ENCODE results near the gene SBNO2. TPM values are rescaled to one million over a fixed set of nuclear protein-coding genes. Genes with fewer than 3 reads are reported as not detected.
"Not testable (repeated sequence)": the region's sequence is repeated elsewhere in the genome, so short reads cannot be mapped to it uniquely, and the experiment has no call there.

The SBNO2 gene
- total RNA-seq, 1 experiment from 2014 or later, result 46.3 TPM

GRCh38 chr19:1210227-1210538, 36.1 kb upstream of the SBNO2 start:
- Mint-ChIP-seq H3K27ac (peak overlapping the region in 2 of 3 experiments; percentile 70 to 76; a peak in 3 of 7 replicates), H3K4me1 (peaks cover 31 to 39% of the 10 kb centered on the region in 2 experiments), H3K36me3 (ENCODE audit: insufficient read depth in 1 of 3, low read depth in 3 of 3) (peaks cover 8 to 29% (median 27%) of the 10 kb centered on the region in 3 experiments), H3K9me3 (no peaks in the 10 kb centered on the region), H3K27me3 (ENCODE audit: low read depth) (no peaks in the 10 kb centered on the region), H3K4me3 (no peak overlapping the region)
- Histone ChIP-seq H4K91ac (ENCODE audit: insufficient read length, low read depth, low read length) (no peak overlapping the region), H2AFZ (ENCODE audit: low read length) (no peak overlapping the region), H3K9me3 (ENCODE audit: control insufficient read depth, low read depth, low read length) (no peaks in the 10 kb centered on the region), H3K79me2 (ENCODE audit: insufficient read depth, low read length) (peaks cover 44% of the 10 kb centered on the region; the same call in 1 of the 2 replicates), H2AK5ac (ENCODE audit: insufficient read length, low read length) (no peak overlapping the region), H4K8ac (replicated peaks; ENCODE audit: insufficient read length, low read depth, low read length) (no peak overlapping the region), H2BK5ac (ENCODE audit: insufficient read length, low read length) (no peak overlapping the region), H3K23ac (ENCODE audit: insufficient read length, low read depth, low read length) (no peak overlapping the region), H3K56ac (ENCODE audit: insufficient read length, low read depth, low read length) (no peak overlapping the region), H3K9ac (ENCODE audit: extremely low read depth, insufficient read length, low read length) (no peak overlapping the region), H2BK20ac (ENCODE audit: low read depth, low read length, poor library complexity, severe bottlenecking) (no peak overlapping the region), H3K4me2 (ENCODE audit: insufficient read depth, insufficient read length, low read length) (no peak overlapping the region), H3T11ph (ENCODE audit: low read length) (no peak overlapping the region), H3K79me1 (ENCODE audit: insufficient read depth, low read depth, low read length, poor library complexity, severe bottlenecking) (peaks cover 14% of the 10 kb centered on the region), H3K4ac (ENCODE audit: low read depth, low read length) (no peak overlapping the region), H4K5ac (ENCODE audit: insufficient read length, low read depth, low read length) (no peak overlapping the region), H2BK15ac (ENCODE audit: low read depth, low read length) (no peak overlapping the region), H3K14ac (ENCODE audit: insufficient read depth, low read length) (no peak overlapping the region), H3K27me3 (ENCODE audit: insufficient read depth, low read length) (no peaks in the 10 kb centered on the region), H3K18ac (ENCODE audit: insufficient read length, low read depth, low read length) (no peak overlapping the region), H3K4me1 (ENCODE audit: insufficient read depth, low read length) (no peaks in the 10 kb centered on the region), H3K23me2 (ENCODE audit: insufficient read length, low read depth, low read length, poor library complexity, severe bottlenecking) (peaks cover 14% of the 10 kb centered on the region), H2BK12ac (ENCODE audit: insufficient read length, low read depth, low read length) (no peak overlapping the region), H2BK120ac (ENCODE audit: low read depth, low read length, poor library complexity, severe bottlenecking) (no peak overlapping the region), H4K20me1 (ENCODE audit: control insufficient read depth, insufficient read depth, insufficient read length) (peaks cover 4% of the 10 kb centered on the region), H3K27ac (ENCODE audit: insufficient read length, low read depth, low read length) (no peak overlapping the region)
- WGBS (ENCODE audit: extremely low coverage, insufficient read length, low lambda C conversion rate), result no CpG with 5 or more reads among the region's 13 CpGs
- DNase-seq, result no peak
- no peak for TF ChIP-seq CTCF (conservative IDR thresholded peaks at IDR 0.05)

GRCh38 chr19:1208830-1209229, 34.8 kb upstream of the SBNO2 start:
- WGBS (ENCODE audit: extremely low coverage, insufficient read length, low lambda C conversion rate), result no CpG with 5 or more reads among the region's 10 CpGs
- H2BK5ac ChIP-seq (ENCODE audit: insufficient read length, low read length); H3K27me3 ChIP-seq (ENCODE audit: insufficient read depth, low read length); H3K4me1 ChIP-seq (ENCODE audit: insufficient read depth, low read length); H3K23ac ChIP-seq (ENCODE audit: insufficient read length, low read depth, low read length); H3K27me3 Mint-ChIP-seq (ENCODE audit: low read depth); H4K20me1 ChIP-seq (ENCODE audit: control insufficient read depth, insufficient read depth, insufficient read length); H3K4me2 ChIP-seq (ENCODE audit: insufficient read depth, insufficient read length, low read length); H3T11ph ChIP-seq (ENCODE audit: low read length); H2BK120ac ChIP-seq (ENCODE audit: low read depth, low read length, poor library complexity, severe bottlenecking); H4K5ac ChIP-seq (ENCODE audit: insufficient read length, low read depth, low read length); H4K91ac ChIP-seq (ENCODE audit: insufficient read length, low read depth, low read length); H3K9me3 Mint-ChIP-seq; DNase-seq; H4K8ac ChIP-seq (replicated peaks; ENCODE audit: insufficient read length, low read depth, low read length); H2BK12ac ChIP-seq (ENCODE audit: insufficient read length, low read depth, low read length); H3K56ac ChIP-seq (ENCODE audit: insufficient read length, low read depth, low read length); H2BK15ac ChIP-seq (ENCODE audit: low read depth, low read length); H3K18ac ChIP-seq (ENCODE audit: insufficient read length, low read depth, low read length); H3K4ac ChIP-seq (ENCODE audit: low read depth, low read length); H3K9ac ChIP-seq (ENCODE audit: extremely low read depth, insufficient read length, low read length); H3K27ac Mint-ChIP-seq; H2AK5ac ChIP-seq (ENCODE audit: insufficient read length, low read length); H2BK20ac ChIP-seq (ENCODE audit: low read depth, low read length, poor library complexity, severe bottlenecking); H3K14ac ChIP-seq (ENCODE audit: insufficient read depth, low read length); H3K27ac ChIP-seq (ENCODE audit: insufficient read length, low read depth, low read length); H3K9me3 ChIP-seq (ENCODE audit: control insufficient read depth, low read depth, low read length); H2AFZ ChIP-seq (ENCODE audit: low read length); H3K4me3 Mint-ChIP-seq: not testable (repeated sequence)
- Mint-ChIP-seq H3K4me1 (peaks cover 26 to 33% of the 10 kb centered on the region in 2 experiments), H3K36me3 (ENCODE audit: insufficient read depth in 1 of 3, low read depth in 3 of 3) (peaks cover 8 to 29% (median 27%) of the 10 kb centered on the region in 3 experiments)
- H3K23me2 ChIP-seq (ENCODE audit: insufficient read length, low read depth, low read length, poor library complexity, severe bottlenecking), result peaks cover 14% of the 10 kb centered on the region
- H3K79me1 ChIP-seq (ENCODE audit: insufficient read depth, low read depth, low read length, poor library complexity, severe bottlenecking), result peaks cover 14% of the 10 kb centered on the region
- H3K79me2 ChIP-seq (ENCODE audit: insufficient read depth, low read length), result peaks cover 40% of the 10 kb centered on the region; the same call in 1 of the 2 replicates
